ENCODE measurements around the gene LPP.

GRCh38 chr3:188156056-188156455 lies 2.1 kb downstream of the LPP start:
- no peak for TF ChIP-seq POLR2A (IDR thresholded peaks at IDR 0.05; ENCODE audit: low read depth)
- no peak for TF ChIP-seq CTCF (IDR thresholded peaks at IDR 0.05)
- no peak for TF ChIP-seq POLR2AphosphoS5 (IDR thresholded peaks at IDR 0.05)
- TF ChIP-seq EP300 (IDR thresholded peaks at IDR 0.05): no peak
